Renal cortex interstitium (tissue), 11 donors: ENCODE measurements around the gene HES4. TPM values are rescaled to one million over a fixed set of nuclear protein-coding genes. Genes with fewer than 3 reads are reported as not detected.
"Not testable (repeated sequence)": the region's sequence is repeated elsewhere in the genome, so short reads cannot be mapped to it uniquely, and the experiment has no call there.

Experiments
- DNase-seq, 11 donors: peaks; one replicate each; pipeline ENCODE4 v3.0.0-alpha.2; 2013; ENCODE audit warnings: low read depth in 9 of 11, low spot score in 4 of 11; ENCODE audit errors: extremely low read depth in 1 of 11
- polyA plus RNA-seq, 3 donors: library from polyadenylated mRNA; unstranded; fragments of 120-200 nt; gene quantifications; one replicate each; pipeline ENCODE4 v1.2.1, GENCODE V29; 2013; ENCODE audit not compliant: insufficient read length in 3 of 3

The HES4 gene
- polyA plus RNA-seq, 3 donors, result 17.3 to 50.1 (median 39.7) TPM

- peak in 4 of 11 donors; percentile 76 to 84 (median 80) for DNase-seq
Measured at GRCh38 chr1:1024771-1025699, 25.1 kb upstream of the HES4 start.

DNA sequence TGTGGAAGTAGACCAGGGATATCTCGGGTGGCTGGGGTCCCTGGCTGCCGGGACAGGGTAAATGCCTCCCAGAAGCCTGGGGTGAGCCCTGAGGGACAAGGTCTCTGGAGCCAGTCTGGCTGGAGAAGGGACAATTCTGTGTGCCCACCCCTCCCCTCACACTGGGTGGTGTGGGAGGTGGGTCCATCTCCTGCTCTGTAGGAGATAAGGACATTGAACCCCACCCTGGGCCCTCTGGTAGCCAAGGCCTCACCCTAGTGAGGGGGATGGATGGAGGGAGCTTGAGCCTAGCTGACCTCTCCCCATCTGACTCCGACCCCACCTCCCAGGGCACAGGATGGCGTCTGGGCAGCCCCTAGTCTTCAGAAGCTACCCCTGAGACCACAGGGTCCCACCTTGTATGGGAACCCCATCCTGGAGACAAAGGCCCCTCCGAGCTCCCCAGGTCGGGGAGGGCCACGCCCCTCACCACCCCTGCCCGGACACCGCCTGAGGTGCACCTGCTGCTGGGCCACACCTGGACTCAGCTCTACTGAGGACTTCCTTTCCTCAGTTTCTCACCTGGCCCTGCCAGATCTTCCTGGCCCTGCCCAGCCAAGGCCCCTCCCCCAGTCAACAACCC is 24.4 kb upstream of the HES4 start:
- DNase-seq, result no peak

GRCh38 chr1:1023700-1024099 is 23.8 kb upstream of the HES4 start:
- no peak for DNase-seq

- DNase-seq, result no peak
Measured at GRCh38 chr1:1022302-1023009, 22.6 kb upstream of the HES4 start.

DNA sequence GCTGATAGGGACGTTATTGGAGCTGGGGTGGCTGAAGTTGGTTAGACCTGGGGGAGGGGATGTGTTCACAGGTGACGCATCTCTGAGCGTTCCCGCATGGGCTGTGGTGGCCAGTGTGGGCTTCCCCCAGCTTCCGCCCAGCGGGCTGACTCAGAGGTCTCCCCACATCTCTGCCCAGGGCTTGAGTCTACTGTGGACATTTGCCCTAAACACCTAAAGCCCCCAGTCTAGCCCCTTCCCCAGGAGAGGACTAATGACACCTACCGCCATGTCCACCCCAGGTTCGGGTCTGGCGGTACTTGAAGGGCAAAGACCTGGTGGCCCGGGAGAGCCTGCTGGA is 22.0 kb upstream of the HES4 start:
- no peak for DNase-seq

DNA sequence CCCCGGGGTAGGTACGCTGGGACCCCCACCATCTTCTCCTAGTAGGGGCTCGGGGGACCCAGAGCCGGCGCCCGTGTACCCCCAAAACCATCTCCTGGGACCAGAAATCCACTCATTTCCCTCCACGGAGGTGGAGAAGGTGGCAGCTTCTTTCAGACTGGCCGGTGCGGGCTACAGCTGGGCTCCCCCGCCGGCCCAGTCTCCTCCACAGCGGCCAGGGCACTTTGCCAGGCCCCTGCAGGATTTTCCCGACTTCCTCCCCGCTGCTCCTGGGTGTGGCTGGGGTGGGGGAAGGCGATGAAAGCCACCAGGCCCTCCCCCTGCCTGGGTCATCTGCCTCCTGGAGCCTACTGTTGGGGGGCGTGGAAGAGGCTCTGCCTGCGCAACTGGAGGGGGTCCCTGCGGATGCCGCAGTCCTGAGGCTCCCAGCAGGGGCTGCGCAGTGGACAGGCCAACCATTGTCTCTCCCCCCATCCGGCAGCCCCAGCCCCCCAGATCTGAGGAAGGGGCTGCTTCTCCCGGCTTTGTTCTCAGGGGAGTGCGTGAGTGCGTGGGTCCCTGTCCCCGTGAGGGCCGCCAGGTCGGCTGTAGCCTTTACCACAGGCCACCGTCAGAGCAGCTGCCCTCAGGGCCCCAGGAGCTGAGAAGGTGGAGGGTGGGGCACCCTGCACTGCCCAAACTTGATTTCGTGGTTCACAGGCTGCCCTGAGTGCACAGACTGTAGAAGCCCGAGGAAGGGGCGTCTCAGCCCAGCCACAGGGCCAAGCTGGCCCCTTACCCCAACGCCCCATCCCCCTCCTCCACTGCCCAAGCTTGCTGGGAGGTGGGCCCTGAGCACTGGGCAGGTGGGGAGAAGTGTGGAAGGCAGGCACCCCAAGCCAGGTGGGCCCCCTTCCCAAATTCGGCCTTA is 21.4 kb upstream of the HES4 start:
- DNase-seq, result peak in 1 of 11 donors; percentile 66

GRCh38 chr1:1020415-1021009 is 20.6 kb upstream of the HES4 start:
- DNase-seq, result no peak

DNA sequence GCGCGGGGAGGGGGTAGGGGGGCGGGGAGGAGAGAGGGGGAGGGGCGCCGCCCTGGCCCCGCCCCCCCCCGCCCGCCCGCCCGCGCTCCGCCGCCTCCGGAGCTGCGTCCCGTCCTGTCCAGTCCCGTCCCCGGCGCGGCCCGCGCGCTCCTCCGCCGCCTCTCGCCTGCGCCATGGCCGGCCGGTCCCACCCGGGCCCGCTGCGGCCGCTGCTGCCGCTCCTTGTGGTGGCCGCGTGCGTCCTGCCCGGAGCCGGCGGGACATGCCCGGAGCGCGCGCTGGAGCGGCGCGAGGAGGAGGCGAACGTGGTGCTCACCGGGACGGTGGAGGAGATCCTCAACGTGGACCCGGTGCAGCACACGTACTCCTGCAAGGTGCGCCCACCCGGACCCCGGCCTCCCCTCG is 20.1 kb upstream of the HES4 start, which contains the start of gene AGRN:
TSS of gene AGRN (plus strand) at position 121 of the 405 bp plus-strand sequence. CDS start at position 174, 53 bp downstream.
- DNase-seq, result no peak

GRCh38 chr1:1019122-1019999 is 19.5 kb upstream of the HES4 start:
- DNase-seq, result peak in 8 of 11 donors; percentile 70 to 88 (median 84)

DNA sequence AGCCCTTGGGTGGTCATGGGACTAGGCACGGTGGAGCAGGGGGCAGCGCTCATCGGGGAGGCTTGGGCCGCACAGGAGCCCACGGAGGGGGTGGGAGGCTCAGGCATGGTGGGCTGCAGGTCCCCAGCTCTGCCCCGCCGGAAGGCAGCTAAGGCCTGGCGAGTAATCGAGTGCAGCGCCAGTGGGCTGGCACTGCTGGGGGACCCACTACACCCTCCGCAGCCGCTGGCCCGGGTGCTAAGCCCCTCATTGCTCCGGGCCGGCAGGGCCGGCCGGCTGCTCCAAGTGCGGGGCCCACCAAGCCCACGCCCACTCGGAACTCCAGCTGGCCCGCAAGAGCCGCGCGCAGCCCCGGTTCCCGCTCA is 18.4 kb upstream of the HES4 start:
- not testable (repeated sequence) for DNase-seq

- not testable (repeated sequence) for DNase-seq
Measured at GRCh38 chr1:1017397-1018320, 17.8 kb upstream of the HES4 start.

GRCh38 chr1:1014799-1015681 is 15.1 kb upstream of the HES4 start:
- no peak for DNase-seq

- no peak for DNase-seq
Measured at GRCh38 chr1:1013922-1014648, 14.2 kb upstream of the HES4 start.

DNA sequence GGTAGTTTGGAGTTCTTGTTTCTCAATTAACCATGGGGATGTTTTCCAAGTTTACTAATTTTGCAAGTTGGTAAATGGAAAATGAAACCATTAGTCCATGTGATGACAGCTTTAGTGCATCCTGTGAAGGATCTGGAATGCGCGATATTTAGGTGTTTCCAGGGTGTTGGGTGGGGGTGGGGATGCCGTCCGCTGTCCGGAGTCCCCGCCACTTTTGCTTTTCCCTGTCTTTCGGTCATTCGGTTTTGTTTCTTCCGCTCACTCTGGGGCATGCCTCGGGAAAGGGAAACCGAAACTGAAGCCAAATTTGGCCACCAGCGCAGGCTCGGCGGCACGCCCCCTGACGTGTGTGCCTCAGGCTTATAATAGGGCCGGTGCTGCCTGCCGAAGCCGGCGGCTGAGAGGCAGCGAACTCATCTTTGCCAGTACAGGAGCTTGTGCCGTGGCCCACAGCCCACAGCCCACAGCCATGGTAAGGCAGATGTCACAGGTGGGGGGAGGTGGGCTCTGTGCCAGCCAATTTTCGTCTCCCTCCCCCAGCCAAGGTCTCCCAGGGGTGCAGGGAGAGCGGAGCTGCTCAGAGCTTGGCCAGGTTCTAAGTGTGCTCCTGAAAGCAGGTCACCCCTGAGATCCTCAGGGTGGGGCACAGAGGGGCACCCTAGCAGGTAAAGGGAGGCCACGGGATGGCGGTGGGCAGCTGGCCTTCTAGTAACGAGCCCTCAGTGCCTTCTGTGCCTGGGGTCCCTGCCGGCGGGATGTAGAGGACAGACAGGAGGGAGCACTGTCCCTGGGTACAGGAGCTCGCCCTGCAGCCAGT is 13.4 kb upstream of the HES4 start, which contains the start of gene ISG15:
TSS of gene ISG15 (plus strand) at position 393 of the 817 bp plus-strand sequence. CDS start at position 470, 77 bp downstream.
- peak in 8 of 11 donors; percentile 77 to 87 (median 81) for DNase-seq
